ENCODE results near the gene MEIKIN. TPM values are rescaled to one million over a fixed set of nuclear protein-coding genes. Genes with fewer than 3 reads are reported as not detected.
"Not testable (repeated sequence)": the region's sequence is repeated elsewhere in the genome, so short reads cannot be mapped to it uniquely, and the experiment has no call there.

The MEIKIN gene
- polyA plus RNA-seq, 3 donors: not detected

DNA sequence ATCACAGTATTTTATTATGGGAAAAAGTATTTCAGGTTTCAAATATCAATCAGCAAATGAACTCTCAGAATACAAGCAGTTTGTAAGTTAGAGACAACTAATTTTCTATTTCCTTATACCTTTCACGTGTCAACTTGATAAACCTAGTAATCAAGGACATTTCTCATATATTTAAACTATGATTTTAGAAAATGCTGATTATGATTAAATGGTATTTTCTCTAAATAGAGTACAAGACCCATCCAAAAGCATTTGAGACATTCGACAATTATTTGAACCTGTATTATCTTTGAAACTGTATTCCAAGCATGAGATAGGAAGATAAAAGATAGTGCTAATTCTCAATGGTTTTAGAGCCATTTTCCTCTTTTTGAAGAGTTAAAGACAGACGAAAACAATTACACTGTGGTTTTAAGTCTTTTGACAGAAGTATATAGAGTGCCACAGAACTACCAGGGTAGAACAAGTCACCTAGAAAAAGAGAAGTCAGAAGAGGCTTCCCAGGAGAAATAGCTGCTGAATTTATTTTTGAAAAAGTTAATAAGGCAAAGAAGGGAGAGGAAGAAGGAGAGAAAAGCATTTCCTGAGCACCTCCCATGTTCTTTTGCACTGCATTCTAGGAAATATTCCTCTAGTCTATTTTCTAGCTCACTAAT is 5.6 kb downstream of the MEIKIN start:
- WGBS, 3 donors: 50 to 70% (median 66%) methylated on average over 3 of the region's 3 CpGs

GRCh38 chr5:131932235-131932634 is 13.2 kb downstream of the MEIKIN start:
- 69 to 80% (median 72%) methylated on average over 2 of the region's 2 CpGs for WGBS, 3 donors
- no peak overlapping the region for H3K27ac ChIP-seq (ENCODE audit: low read depth, low read length)

More for the DNA sequence above, 5.6 kb downstream of the MEIKIN start:
- no peak overlapping the region for H3K27ac ChIP-seq (ENCODE audit: low read depth, low read length)

GRCh38 chr5:131928957-131929356 is 16.5 kb downstream of the MEIKIN start:
- no peak overlapping the region for H3K27ac ChIP-seq (ENCODE audit: low read depth, low read length)

- H3K27ac ChIP-seq (ENCODE audit: low read depth, low read length): no peak overlapping the region
- WGBS, 3 donors: 68 to 88% (median 78%) methylated on average over 3 of the region's 3 CpGs
Observed at GRCh38 chr5:131926168-131926567, 19.3 kb downstream of the MEIKIN start.

GRCh38 chr5:131916481-131916880 is 29.0 kb downstream of the MEIKIN start:
- 52 to 67% (median 57%) methylated on average over 2 of the region's 2 CpGs for WGBS, 3 donors
- H3K27ac ChIP-seq (ENCODE audit: low read depth, low read length): no peak overlapping the region

DNA sequence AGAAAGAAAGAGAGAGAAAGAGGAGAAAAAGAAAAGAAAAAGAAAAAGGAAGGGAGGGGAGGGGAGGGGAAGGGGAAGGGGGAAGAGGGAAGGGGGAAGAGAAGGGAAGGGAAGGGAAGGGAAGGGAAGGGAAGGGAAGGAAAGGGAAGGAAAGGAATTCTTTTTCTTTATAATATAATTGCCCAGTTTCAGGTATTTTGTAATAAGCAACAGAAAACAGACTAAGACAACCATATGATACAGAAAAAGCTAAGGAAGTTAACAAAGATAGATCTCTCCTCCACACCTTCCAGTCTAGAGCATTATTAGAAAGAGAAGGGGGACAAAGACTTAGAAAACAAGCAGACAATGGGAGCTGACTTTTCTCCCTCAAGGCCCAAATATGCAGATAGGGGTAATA is 31.0 kb downstream of the MEIKIN start:
- H3K27ac ChIP-seq (ENCODE audit: low read depth, low read length): no peak overlapping the region

DNA sequence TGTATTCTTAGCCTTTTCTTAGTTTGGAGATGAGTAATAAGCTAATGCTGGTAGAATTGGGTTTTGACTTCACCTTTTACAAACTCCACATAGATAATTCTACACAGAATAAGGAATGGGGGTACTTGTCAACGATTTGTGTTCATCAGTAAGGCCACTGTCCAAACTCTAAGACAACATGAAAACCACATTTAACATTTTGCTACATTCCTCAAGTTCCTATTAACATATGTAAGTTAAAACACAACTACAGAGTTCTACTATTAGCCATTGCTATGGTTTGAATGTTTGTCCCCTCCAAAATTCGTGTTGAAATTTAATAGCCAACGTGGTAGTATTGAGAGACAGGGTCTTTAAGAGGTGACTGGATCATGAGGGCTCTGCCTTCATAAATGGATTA is 31.9 kb downstream of the MEIKIN start:
- 53 to 63% (median 56%) methylated on average over 3 of the region's 3 CpGs for WGBS, 3 donors
- H3K27ac ChIP-seq (ENCODE audit: low read depth, low read length): no peak overlapping the region

DNA sequence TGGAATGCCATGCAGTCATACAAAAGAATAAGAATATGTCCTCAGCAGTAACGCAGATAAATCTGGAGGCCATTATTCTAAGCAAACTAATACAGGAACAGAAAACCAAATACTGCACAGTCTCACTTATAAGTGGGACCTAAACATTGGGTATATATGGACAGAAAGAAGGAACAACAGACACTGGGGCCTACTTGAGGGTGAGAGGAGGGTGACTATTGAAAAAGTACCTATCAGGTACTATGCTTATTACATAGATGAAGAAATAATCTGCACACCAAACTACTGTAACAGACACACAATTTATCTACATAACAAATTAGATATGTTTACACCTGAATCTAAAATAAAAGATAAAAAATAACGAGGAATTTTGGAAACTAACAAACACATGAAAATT is 38.8 kb downstream of the MEIKIN start:
- no peak overlapping the region for H3K27ac ChIP-seq (ENCODE audit: low read depth, low read length)
- WGBS, 3 donors: 70 to 87% (median 85%) methylated on average over 2 of the region's 2 CpGs

- H3K27ac ChIP-seq (ENCODE audit: low read depth, low read length): not testable (repeated sequence)
Observed at GRCh38 chr5:131902266-131902665, 43.2 kb downstream of the MEIKIN start.

DNA sequence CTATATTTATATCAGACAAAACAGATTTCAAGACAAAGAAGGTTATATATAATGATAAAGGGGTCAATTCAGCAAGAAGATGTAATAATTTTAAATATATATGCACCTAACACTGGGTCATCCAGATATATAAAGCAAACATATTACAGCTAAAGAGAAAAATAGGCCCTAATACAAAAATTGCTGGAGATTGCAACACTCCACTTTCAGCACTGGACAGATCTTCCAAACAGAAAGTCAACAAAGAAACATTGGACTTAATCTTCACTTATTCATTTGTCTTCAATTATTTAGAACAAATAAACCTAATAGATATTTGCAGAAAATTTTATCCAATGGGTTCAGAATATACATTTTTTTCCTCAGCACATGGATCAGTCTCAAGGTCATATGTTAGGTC is 45.8 kb downstream of the MEIKIN start:
- no peak overlapping the region for H3K27ac ChIP-seq (ENCODE audit: low read depth, low read length)

More at GRCh38 chr5:131902266-131902665, 43.2 kb downstream of the MEIKIN start:
- WGBS, 3 donors: 57 to 83% (median 60%) methylated on average over 1 of the region's 1 CpG

- WGBS, 3 donors: 54 to 86% (median 72%) methylated on average over 5 of the region's 5 CpGs
- H3K27ac ChIP-seq (ENCODE audit: low read depth, low read length): no peak overlapping the region
Observed at GRCh38 chr5:131883984-131884383, 61.5 kb downstream of the MEIKIN start.

DNA sequence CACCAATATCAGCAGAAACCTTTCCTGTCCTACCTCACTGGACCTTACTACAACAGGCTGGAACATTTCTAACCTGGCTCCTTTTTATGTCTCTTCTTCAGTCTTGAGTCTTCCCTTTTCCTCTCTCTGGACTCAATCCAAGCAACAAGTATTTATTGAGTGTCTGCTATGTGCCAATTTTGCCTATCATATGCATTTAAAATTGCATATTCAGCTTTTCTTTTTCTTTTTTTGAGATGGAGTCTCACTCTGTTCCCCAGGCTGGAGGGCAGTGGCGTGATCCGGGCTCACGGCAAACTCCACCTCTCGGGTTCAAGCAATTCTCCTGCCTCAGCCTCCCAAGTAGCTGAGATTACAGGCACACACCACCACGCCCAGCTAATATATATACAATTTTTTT is 65.8 kb downstream of the MEIKIN start:
- no peak overlapping the region for H3K27ac ChIP-seq (ENCODE audit: low read depth, low read length)
- 90 to 94% (median 92%) methylated on average over 5 of the region's 5 CpGs for WGBS, 3 donors

DNA sequence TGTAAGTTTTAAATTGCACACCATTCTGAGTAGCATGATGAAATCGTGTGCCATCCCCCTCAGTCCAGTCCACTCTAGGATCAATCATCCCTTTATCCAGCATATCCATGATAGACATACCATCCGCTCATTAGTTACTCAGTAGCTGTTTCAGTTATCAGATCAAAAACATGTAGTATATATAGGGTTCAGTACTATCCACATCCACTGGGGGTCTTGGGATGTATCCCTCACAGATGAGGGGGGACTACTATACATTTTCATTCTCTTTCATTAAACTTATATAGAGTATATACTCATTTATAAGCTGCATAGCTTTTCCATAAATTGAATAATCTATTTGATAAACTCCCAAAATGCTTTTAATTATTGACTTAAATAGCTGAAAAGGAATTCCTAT is 67.6 kb downstream of the MEIKIN start:
- 84 to 89% (median 88%) methylated on average over 2 of the region's 2 CpGs for WGBS, 3 donors
- no peak overlapping the region for H3K27ac ChIP-seq (ENCODE audit: low read depth, low read length)

GRCh38 chr5:131871251-131871650 is 74.2 kb downstream of the MEIKIN start:
- 86 to 97% (median 90%) methylated on average over 12 of the region's 12 CpGs for WGBS, 3 donors

GRCh38 chr5:131867524-131867923 is 77.9 kb downstream of the MEIKIN start:
- no peak overlapping the region for H3K27ac ChIP-seq (ENCODE audit: low read depth, low read length)
- 35 to 56% (median 46%) methylated on average over 2 of the region's 2 CpGs for WGBS, 3 donors

More at GRCh38 chr5:131871251-131871650, 74.2 kb downstream of the MEIKIN start:
- not testable (repeated sequence) for H3K27ac ChIP-seq (ENCODE audit: low read depth, low read length)

GRCh38 chr5:131863700-131864099 is 81.8 kb downstream of the MEIKIN start:
- no peak overlapping the region for H3K27ac ChIP-seq (ENCODE audit: low read depth, low read length)
- 75 to 91% (median 84%) methylated on average over 5 of the region's 5 CpGs for WGBS, 3 donors

DNA sequence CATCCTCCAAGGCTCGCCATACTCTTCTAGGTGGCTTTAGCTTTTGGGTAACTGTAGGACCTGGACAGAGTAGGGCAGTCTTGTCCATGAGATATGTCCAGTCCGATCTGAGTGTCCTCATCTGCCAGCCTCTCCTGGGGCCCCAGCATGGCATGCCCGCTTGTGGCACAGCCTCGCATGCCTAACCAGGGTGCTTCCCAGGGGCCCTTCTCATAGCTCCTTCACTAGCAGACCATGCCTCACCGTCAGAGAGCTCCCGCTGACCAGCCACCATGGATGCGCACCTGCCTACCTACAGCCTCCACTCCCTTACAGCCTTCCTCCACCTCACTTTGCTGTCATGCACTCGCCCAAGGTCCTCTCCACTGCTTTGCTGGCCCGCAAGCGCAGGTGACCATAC is 88.1 kb downstream of the MEIKIN start:
- H3K27ac ChIP-seq (ENCODE audit: low read depth, low read length): no peak overlapping the region
- WGBS, 3 donors: 94 to 97% (median 96%) methylated on average over 10 of the region's 10 CpGs

GRCh38 chr5:131855452-131855851 is 90.0 kb downstream of the MEIKIN start:
- 85 to 89% (median 86%) methylated on average over 3 of the region's 3 CpGs for WGBS, 3 donors
- H3K27ac ChIP-seq (ENCODE audit: low read depth, low read length): no peak overlapping the region

GRCh38 chr5:131854134-131854533 is 91.3 kb downstream of the MEIKIN start:
- no peak overlapping the region for H3K27ac ChIP-seq (ENCODE audit: low read depth, low read length)

DNA sequence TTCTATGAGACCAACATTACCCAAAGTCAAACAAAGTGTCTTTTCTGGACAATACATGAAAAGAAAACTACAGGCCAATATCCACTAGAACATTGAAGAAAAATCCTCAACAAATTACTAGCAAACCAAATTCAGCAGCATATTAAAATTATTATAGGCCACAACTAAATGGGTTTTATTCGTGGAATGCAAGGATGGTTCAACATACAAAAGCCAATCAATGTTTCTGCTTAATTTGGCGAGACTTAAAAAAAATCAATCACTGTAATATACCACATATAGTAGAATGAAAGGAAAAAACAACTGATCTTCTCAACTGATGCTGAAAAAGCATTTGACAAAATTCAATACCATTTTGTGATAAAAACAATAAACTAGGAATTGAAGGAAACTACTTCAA is 96.8 kb downstream of the MEIKIN start:
- H3K27ac ChIP-seq (ENCODE audit: low read depth, low read length): no peak overlapping the region
- 64 to 80% (median 68%) methylated on average over 2 of the region's 2 CpGs for WGBS, 3 donors

- WGBS, 3 donors: 56 to 69% (median 57%) methylated on average over 1 of the region's 1 CpG
- H3K27ac ChIP-seq (ENCODE audit: low read depth, low read length): no peak overlapping the region
Observed at GRCh38 chr5:131846536-131846935, 98.9 kb downstream of the MEIKIN start.

Data from adipose tissue (tissue), 3 donors.